GM20000 (cell line): Measurements from ENCODE around the gene ZNF525.
"Not testable (repeated sequence)": the region's sequence is repeated elsewhere in the genome, so short reads cannot be mapped to it uniquely, and the experiment has no call there.

ENCODE experiments used
- DNase-seq: peaks from one replicate; pipeline ENCODE4 v3.0.0; 2012; ENCODE audit warnings: low spot score
- TF ChIP-seq, protein P1 (sequence below): IDR thresholded peaks from 2 replicates; pipeline ENCODE4 v1.5.1; 2012; ENCODE audit warnings: mild to moderate bottlenecking, control low read depth; ENCODE audit errors: extremely low read depth, missing control alignments

The ZNF525 gene

DNA sequence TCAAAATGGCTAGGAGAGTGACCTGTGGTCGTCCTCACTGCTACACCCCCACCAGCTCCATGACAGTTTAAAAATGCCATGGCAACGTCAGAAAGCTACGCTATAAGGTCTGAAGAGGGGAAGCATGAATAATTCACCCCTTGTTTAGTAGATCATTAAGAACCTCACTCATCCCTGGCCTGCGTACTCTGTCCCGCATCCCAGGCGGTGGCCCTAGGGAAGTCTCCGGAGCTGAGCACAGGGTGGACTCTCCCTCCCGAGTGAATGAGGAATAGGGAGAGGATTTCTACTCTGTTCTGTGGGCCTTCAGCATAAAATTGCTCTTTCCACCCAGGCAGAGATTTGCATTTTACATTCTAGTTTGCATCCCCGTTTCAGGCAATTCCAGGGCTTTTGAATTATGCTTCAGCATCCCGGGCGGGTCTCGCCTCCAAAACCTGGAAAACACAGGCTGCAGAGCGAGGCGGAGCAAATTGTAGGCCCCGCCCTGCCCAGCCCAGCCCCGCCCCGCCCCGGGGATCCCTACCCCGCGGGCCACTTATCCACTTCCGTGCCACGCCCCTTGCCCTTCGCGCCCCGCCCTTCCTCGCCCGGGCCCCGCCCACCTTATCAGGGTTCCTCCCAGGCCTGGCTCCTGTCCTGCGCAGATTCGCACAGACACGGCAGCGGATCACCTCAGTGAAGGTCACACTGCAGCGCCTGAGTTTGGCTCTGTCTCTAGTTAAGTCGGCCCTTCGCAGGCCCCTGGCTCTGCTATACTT lies 7.5 kb upstream of the ZNF525 start:
- DNase-seq: peak; percentile 6
- TF ChIP-seq, protein P1, sequence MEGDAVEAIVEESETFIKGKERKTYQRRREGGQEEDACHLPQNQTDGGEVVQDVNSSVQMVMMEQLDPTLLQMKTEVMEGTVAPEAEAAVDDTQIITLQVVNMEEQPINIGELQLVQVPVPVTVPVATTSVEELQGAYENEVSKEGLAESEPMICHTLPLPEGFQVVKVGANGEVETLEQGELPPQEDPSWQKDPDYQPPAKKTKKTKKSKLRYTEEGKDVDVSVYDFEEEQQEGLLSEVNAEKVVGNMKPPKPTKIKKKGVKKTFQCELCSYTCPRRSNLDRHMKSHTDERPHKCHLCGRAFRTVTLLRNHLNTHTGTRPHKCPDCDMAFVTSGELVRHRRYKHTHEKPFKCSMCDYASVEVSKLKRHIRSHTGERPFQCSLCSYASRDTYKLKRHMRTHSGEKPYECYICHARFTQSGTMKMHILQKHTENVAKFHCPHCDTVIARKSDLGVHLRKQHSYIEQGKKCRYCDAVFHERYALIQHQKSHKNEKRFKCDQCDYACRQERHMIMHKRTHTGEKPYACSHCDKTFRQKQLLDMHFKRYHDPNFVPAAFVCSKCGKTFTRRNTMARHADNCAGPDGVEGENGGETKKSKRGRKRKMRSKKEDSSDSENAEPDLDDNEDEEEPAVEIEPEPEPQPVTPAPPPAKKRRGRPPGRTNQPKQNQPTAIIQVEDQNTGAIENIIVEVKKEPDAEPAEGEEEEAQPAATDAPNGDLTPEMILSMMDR: no peak

DNA sequence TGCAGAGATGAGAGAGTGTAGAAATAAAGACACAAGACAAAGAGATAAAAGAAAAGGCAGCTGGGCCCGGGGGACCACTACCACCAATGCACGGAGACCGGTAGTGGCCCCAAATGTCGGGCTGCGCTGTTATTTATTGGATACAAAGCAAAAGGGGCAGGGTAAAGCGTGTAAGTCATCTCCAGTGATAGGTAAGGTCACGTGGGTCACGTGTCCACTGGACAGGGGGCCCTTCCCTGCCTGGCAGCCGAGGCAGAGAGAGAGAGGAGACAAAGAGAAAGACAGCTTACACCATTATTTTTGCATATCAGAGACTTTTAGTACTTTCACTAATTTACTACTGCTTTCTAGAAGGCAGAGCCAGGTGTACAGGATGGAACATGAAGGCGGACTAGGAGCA lies 5.4 kb upstream of the ZNF525 start:
- not testable (repeated sequence) for DNase-seq

DNA sequence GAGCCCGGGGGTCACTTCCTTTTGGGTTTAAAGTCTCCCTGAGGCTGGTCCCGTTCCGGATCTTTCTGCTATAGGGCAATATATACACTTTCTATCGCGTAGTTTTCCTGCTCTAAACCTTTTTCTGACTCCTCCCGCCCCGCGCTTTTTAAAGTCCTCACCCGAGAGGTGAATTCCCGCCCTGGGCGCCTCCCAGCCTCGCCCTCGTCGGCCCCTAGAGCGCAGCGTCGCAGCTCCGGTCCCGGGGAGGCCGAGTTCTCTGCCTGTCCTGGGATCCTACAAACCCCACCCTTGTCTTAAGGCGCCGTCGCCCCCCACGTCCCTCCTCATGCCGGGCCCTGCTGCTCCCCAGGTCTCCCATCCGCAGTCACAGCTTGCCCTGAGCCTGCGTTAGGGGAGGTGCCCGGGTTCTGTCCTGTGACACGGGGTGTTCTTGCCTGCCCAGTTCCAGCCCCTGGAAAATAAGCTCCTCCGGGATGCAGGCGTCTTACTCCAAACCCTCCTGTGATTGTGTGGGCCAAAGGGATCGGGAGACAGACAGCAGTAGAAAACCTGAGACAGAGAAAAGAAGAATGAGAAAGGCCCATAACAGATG lies 491 bp downstream of the ZNF525 start:
- TF ChIP-seq, protein P1: no peak
- no peak for DNase-seq

DNA sequence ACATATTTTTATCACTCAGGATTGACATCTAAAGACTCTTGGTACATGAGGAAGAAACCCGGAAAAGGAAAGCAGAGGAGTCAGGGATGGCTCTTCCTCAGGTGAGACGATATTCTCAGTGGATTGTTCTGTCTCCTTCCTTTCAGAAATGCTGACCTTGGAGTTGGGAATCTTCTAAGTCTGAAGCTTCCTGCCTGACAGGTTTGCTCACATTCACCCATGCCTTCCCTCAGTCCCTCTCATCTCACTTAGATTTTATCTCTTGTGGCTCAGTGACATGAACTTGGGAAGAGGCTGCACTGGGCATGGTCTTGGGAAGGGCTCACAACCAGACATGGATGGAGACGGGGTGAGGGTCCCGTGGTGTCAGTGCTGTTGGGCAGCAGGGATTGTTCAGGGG lies 6.7 kb downstream of the ZNF525 start:
- no peak for DNase-seq
- TF ChIP-seq, protein P1: no peak

DNA sequence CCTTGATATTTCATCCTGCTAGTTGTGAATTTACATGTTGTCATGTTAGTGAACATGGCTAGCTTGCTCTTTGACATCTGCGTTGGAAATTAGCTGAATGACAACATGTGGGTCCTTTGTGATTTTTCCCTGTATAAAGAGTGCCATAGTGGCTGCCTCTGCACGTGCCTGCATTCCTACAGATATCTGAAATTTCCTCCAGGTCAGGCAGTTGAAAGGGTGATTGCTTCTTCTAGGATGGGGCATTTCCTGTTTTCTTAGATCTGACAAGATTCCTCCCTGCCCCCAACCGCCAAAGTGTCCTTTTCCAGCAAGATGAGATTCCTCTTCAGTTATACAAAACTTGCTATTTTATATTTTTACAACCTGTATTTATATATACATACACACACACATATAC lies 8.8 kb downstream of the ZNF525 start:
- TF ChIP-seq, protein P1: no peak

DNA sequence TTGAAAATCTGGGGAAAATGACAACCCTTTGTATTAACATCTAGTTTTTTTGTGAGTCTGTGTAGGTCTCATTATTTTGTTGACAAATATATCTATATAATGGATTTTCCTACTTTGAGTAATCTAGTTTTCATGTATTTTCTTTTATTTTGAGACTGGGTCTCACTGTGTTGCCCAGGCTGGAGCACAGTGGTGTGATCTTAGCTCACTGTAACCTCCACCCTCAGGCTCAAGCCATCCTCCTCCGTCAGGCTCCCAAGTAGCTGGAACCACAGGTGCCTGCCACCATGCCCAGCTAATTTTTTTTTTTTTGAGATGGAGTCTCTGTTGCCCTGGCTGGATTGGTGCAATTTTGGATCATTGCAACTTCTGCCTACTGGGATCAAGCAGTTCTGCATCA lies 9.2 kb downstream of the ZNF525 start:
- DNase-seq: no peak
- TF ChIP-seq, protein P1: no peak

More for the DNA sequence above, 8.8 kb downstream of the ZNF525 start:
- no peak for DNase-seq

DNA sequence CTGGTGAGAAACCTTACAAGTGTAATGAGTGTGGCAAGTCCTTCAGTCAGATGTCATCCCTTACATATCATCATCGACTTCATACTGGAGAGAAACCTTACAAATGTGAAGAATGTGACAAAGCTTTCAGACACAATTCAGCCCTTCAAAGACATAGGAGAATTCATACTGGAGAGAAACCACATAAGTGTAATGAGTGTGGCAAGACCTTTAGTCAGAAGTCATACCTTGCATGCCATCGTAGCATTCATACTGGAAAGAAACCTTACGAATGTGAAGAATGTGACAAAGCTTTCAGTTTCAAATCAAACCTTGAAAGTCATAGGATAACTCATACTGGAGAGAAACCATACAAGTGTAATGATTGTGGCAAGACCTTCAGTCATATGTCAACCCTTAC lies 15.9 kb downstream of the ZNF525 start:
- TF ChIP-seq, protein P1: no peak
- DNase-seq: no peak

DNA sequence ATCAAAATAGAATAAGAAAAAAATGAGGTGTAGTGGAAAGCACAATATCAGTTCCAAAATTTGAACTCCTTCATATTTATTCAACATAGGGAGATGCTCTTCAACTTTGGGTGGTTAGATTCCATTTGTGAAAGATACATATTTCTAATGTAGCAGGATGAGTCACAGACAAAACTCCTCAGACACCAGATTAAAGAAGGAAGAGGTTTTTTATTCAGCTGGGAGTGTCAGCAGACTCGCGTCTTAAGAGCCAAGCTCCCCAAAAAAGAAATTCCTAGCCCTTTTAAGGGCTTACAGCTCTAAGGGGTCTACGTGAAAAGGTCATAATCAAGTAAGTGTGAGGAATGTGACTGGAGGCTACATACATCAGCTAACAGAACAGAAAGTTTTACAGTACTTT lies 22.7 kb downstream of the ZNF525 start:
- TF ChIP-seq, protein P1: no peak
- DNase-seq: no peak
